WTC11 (cell line): ENCODE data around the gene GIMAP4.
"Not testable (repeated sequence)": the region's sequence is repeated elsewhere in the genome, so short reads cannot be mapped to it uniquely, and the experiment has no call there.

Experiments
- ATF2 ChIP-seq: sonication (generic); formaldehyde crosslinking; IDR thresholded peaks from 2 replicates; pipeline ENCODE4 v1.8.1; 2022; ENCODE audit warnings: low read depth, missing genetic modification reagents, borderline replicate concordance
- CBFB ChIP-seq: sonication (generic); formaldehyde crosslinking; IDR thresholded peaks from 2 replicates; pipeline ENCODE4 v1.8.1; 2022; ENCODE audit warnings: mild to moderate bottlenecking, low read depth, missing genetic modification reagents
- CREB1 ChIP-seq: sonication (generic); formaldehyde crosslinking; IDR thresholded peaks from 2 replicates; pipeline ENCODE4 v1.8.0; 2023; ENCODE audit warnings: mild to moderate bottlenecking, missing genetic modification reagents
- CTCF ChIP-seq: fragments of 200-600 bp; IDR thresholded peaks from 2 replicates; pipeline ENCODE4 v1.8.0; 2022; ENCODE audit warnings: antibody characterized with exemption
- E2F1 ChIP-seq: sonication (generic); formaldehyde crosslinking; IDR thresholded peaks from 2 replicates; pipeline ENCODE4 v1.8.0; 2022; ENCODE audit warnings: mild to moderate bottlenecking, missing genetic modification reagents
- EMX1 ChIP-seq: fragments of 250-450 bp; sonication (Bioruptor Pico); IDR thresholded peaks from 2 replicates; pipeline ENCODE4 v1.8.0; 2021; ENCODE audit warnings: mild to moderate bottlenecking
- KAT7 ChIP-seq: sonication (generic); formaldehyde crosslinking; IDR thresholded peaks from 2 replicates; pipeline ENCODE4 v1.8.1; 2023; ENCODE audit warnings: missing genetic modification reagents, mild to moderate bottlenecking, borderline replicate concordance
- NR1H2 ChIP-seq: sonication (generic); formaldehyde crosslinking; IDR thresholded peaks from 2 replicates; pipeline ENCODE4 v1.9.0; 2021; ENCODE audit warnings: mild to moderate bottlenecking, moderate library complexity, missing genetic modification reagents
- SP1 ChIP-seq: sonication (generic); formaldehyde crosslinking; conservative IDR thresholded peaks from 2 replicates; pipeline ENCODE4 v1.8.1; 2022; ENCODE audit warnings: missing genetic modification reagents
- ZNF121 ChIP-seq: sonication (generic); formaldehyde crosslinking; IDR thresholded peaks from 2 replicates; pipeline ENCODE4 v1.8.0; 2023; ENCODE audit warnings: missing genetic modification reagents
- ZNF423 ChIP-seq: fragments of 250-450 bp; sonication (Bioruptor Pico); IDR thresholded peaks from 2 replicates; pipeline ENCODE4 v2.1.2; 2022; ENCODE audit warnings: mild to moderate bottlenecking, moderate library complexity

- TF ChIP-seq ATF2 (CRISPR knock-in tag); CTCF; CBFB (CRISPR knock-in tag); KAT7 (CRISPR knock-in tag); NR1H2; SP1 (CRISPR knock-in tag); ZNF423 (CRISPR knock-in tag); E2F1 (CRISPR knock-in tag); CREB1 (CRISPR knock-in tag); ZNF121 (CRISPR knock-in tag); EMX1: not testable (repeated sequence)
These were observed 44.3 kb upstream of the GIMAP4 start for GRCh38 chr7:150522931-150523330.
